ENCODE measurements around the gene CFLAR. TPM values are rescaled to one million over a fixed set of nuclear protein-coding genes. Genes with fewer than 3 reads are reported as not detected.

Gene CFLAR
- total and polyA plus RNA-seq, 2 of the 13 experiments (the other 11 are each of a cell fraction or from before 2014, with no cell fraction given): 43.8 to 92.1 TPM

- peak; percentile 46; the same call in 1 of the 2 replicates for TF ChIP-seq GATAD2A (CRISPR knock-in tag; IDR thresholded peaks at IDR 0.05)
- 0 out of 2 replicates have a peak, but pooled peaks have one; percentile 69 for TF ChIP-seq ZNF614 (CRISPR knock-in tag; IDR thresholded peaks at IDR 0.05; ENCODE audit: borderline replicate concordance)
- no peak for TF ChIP-seq TCF7 (IDR thresholded peaks at IDR 0.05; ENCODE audit: low read depth)
- no peak for TF ChIP-seq ZNF781 (CRISPR knock-in tag; IDR thresholded peaks at IDR 0.05; ENCODE audit: borderline replicate concordance, not compliant biosample characterization)
- peak; percentile 51; the same call in 1 of the 2 replicates for TF ChIP-seq ZNF792 (CRISPR knock-in tag; IDR thresholded peaks at IDR 0.05)
- peak; percentile 43; the same call in 1 of the 2 replicates for TF ChIP-seq ZMYM4 (CRISPR knock-in tag; IDR thresholded peaks at IDR 0.05)
- no peak for TF ChIP-seq ZNF235 (CRISPR knock-in tag; IDR thresholded peaks at IDR 0.05; ENCODE audit: borderline replicate concordance)
- TF ChIP-seq XRCC5 (optimal IDR thresholded peaks at IDR 0.05; ENCODE audit: low read length): no peak
- TF ChIP-seq HIVEP1 (CRISPR knock-in tag; IDR thresholded peaks at IDR 0.05): peak; percentile 36; the same call in 1 of the 2 replicates
- TF ChIP-seq ZFP90 (CRISPR knock-in tag; IDR thresholded peaks at IDR 0.05; ENCODE audit: borderline replicate concordance): no peak
- TF ChIP-seq GMEB1 (CRISPR knock-in tag; IDR thresholded peaks at IDR 0.05; ENCODE audit: borderline replicate concordance): no peak
- TF ChIP-seq HNRNPH1 (optimal IDR thresholded peaks at IDR 0.05; ENCODE audit: low read depth, low read length): no peak
- no peak for TF ChIP-seq ZFP36 (IDR thresholded peaks at IDR 0.05; ENCODE audit: borderline replicate concordance, low read depth, low read length, partially characterized antibody)
- TF ChIP-seq ZGPAT (CRISPR knock-in tag; IDR thresholded peaks at IDR 0.05): peak; percentile 38; the same call in 1 of the 2 replicates
- TF ChIP-seq CENPX (CRISPR knock-in tag; IDR thresholded peaks at IDR 0.05): no peak
- TF ChIP-seq ZNF83 (CRISPR knock-in tag; IDR thresholded peaks at IDR 0.05; ENCODE audit: borderline replicate concordance): no peak
- TF ChIP-seq SKI (IDR thresholded peaks at IDR 0.05; ENCODE audit: partially characterized antibody): no peak
- TF ChIP-seq ZBTB3 (CRISPR knock-in tag; IDR thresholded peaks at IDR 0.05; ENCODE audit: borderline replicate concordance, low read depth): no peak
- TF ChIP-seq BCL6 (CRISPR knock-in tag; IDR thresholded peaks at IDR 0.05): 0 out of 2 replicates have a peak, but pooled peaks have one; percentile 49
- 0 out of 2 replicates have a peak, but pooled peaks have one; percentile 23 for TF ChIP-seq RCOR2 (CRISPR knock-in tag; IDR thresholded peaks at IDR 0.05)
Observed at GRCh38 chr2:201128933-201129505, 13.1 kb downstream of the CFLAR start (continued).
